Activated naive CD4-positive, alpha-beta T cell treated with anti-CD3 and anti-CD28 coated beads for 36 hours (primary cell): ENCODE measurements around the gene CTBS. TPM values are rescaled to one million over a fixed set of nuclear protein-coding genes. Genes with fewer than 3 reads are reported as not detected.

Experiments
- CTCF ChIA-PET: fragments of 350-600 bp; sonication (Branson Sonifier 250); formaldehyde crosslinking; loops from one replicate; lab custom pipeline; 2021; ENCODE audit warnings: antibody characterized with exemption; lab: Charles Lee
- DNase-seq: peaks from one replicate; pipeline ENCODE4 v3.0.0-alpha.2; 2020
- H3K27ac Mint-ChIP-seq: one replicate; pipeline ENCODE4 v1.8.0; 2021; ENCODE audit warnings: mild to moderate bottlenecking, mixed read lengths
- H3K27me3 Mint-ChIP-seq: one replicate; pipeline ENCODE4 v1.8.0; 2021; ENCODE audit warnings: low read depth, mixed read lengths
- H3K36me3 Mint-ChIP-seq: one replicate; pipeline ENCODE4 v1.8.0; 2021; ENCODE audit warnings: low read depth, mixed read lengths
- H3K4me1 Mint-ChIP-seq: one replicate; pipeline ENCODE4 v1.8.0; 2021; ENCODE audit warnings: low read depth, mixed read lengths
- H3K4me3 Mint-ChIP-seq: one replicate; pipeline ENCODE4 v1.8.0; 2021; ENCODE audit warnings: mild to moderate bottlenecking, moderate library complexity, mixed read lengths
- H3K9me3 Mint-ChIP-seq: one replicate; pipeline ENCODE4 v1.8.0; 2021; ENCODE audit warnings: mixed read lengths
- intact Hi-C: fragments of 100-400 bp; cut with micrococcal nuclease; formaldehyde crosslinking; loops from one replicate; pipeline ENCODE4 v1.15.1; 2023
- total RNA-seq, 2 experiments: library from RNA; stranded (reverse); gene quantifications; one replicate each; pipeline ENCODE4 v1.2.3, GENCODE V29; 2021

CTBS gene
- total RNA-seq, 2 experiments from 2014 or later, result 21.1 to 21.2 TPM

DNA sequence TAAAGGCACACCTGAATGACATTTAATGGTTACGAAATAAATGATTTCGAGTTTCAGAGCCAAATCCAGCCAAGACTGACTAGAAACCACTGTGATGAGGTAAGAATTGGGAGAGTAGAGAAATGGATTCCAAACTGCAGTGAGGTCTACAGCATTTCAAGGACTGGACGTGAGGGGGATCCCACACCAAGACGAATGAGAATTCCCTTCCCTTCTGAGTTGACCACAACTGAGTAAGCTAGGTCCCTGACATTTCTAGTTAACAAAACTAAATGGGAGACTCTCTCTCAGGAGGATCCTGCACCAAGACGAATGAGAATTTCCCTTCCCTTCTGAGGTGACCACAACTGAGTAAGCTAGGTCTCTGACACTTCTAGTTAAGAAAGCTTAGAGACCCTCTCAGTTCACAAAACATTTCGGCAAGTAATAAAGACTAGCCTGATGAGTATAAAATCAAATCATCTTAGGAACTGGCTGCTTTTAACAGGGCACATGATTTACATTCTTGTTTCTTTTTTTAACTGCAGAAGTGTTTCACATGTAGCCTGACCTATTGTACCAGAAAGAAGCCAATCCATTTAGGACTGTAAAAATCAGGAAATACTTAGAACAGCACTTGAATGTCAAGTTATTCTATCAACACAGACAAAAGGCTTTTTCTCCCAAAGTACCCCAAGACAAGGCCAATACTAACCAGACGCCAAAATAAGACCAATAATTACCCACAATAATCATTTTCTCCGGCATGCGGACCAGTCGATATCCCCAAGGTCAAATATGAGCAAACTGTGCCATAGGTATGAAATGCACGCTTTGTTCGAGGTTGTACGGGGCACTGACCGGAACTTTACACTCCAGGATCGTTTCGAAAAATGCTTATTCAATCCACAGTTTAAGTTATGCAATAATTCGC, 69.4 kb downstream of the CTBS start:
- CTCF ChIA-PET, result interaction anchor here (0.7 to 2.2 kb wide), 8 partner anchors 24 to 361 kb away, joined by 3 to 7 read pairs (median 4); partner anchors contain the start of gene PRKACB
- peak; percentile 18 for DNase-seq
- H3K4me1 Mint-ChIP-seq, result peaks cover 32% of the 10 kb centered on the region
- H3K27me3 Mint-ChIP-seq, result no peaks in the 10 kb centered on the region
- peaks cover 25% of the 10 kb centered on the region for H3K36me3 Mint-ChIP-seq
- peak overlapping the region; percentile 98 for H3K27ac Mint-ChIP-seq
- peak overlapping the region; percentile 100 for H3K4me3 Mint-ChIP-seq
- intact Hi-C loops, result loop anchor here (1.0 to 10.0 kb wide), 4 partner anchors 207 to 697 kb away; partner anchors contain the start of genes MCOLN2 and SYDE2
- peaks cover 9% of the 10 kb centered on the region for H3K9me3 Mint-ChIP-seq

DNA sequence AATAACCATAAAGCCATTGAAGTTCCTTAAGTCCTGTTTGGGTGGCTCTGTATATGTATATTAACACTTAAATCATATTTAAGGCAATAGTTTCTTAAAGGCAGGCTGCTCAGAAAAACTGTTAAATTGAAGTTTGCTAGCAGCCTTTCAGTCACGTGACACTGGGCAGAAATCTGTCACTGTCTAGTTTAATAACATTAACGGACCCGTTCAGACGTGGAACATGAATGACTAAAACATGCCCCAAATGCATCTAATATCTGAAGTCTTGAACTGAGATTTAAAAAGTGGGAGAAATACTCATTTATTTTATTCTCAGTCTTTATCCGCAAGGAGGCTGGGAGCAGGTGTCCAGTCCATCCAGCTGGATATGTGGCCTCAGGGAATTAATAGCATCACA, 71.3 kb downstream of the CTBS start:
- H3K27ac Mint-ChIP-seq, result peak overlapping the region; percentile 44

More for the DNA sequence above, 71.3 kb downstream of the CTBS start:
- peaks cover 38% of the 10 kb centered on the region for H3K4me1 Mint-ChIP-seq
- intact Hi-C loops, result loop anchor here (10.0 kb wide), 1 partner anchor 492 kb away; the partner anchor contains the start of gene MCOLN2
- CTCF ChIA-PET, result interaction anchor here (0.9 to 2.2 kb wide), 4 partner anchors 60 to 251 kb away, joined by 3 to 7 read pairs (median 4); no protein-coding TSS in a partner anchor
- H3K4me3 Mint-ChIP-seq, result no peak overlapping the region
- peaks cover 27% of the 10 kb centered on the region for H3K36me3 Mint-ChIP-seq
- no peaks in the 10 kb centered on the region for H3K27me3 Mint-ChIP-seq
- H3K9me3 Mint-ChIP-seq, result no peaks in the 10 kb centered on the region
- no peak for DNase-seq

Other genes with a start within 250 kb of the CTBS start
- not detected for gene DNASE2B, start 176.0 kb downstream of the CTBS start, total RNA-seq
- gene RPF1, start 95.2 kb downstream of the CTBS start, total RNA-seq, result 10 to 100 TPM; 57.2 to 57.6 TPM
- gene SPATA1, start 68.1 kb downstream of the CTBS start, total RNA-seq, result 1 to 10 TPM; 1.8 to 2.7 TPM
- gene GNG5, start 67.9 kb downstream of the CTBS start, total RNA-seq, result 100 to 1,000 TPM; 128 to 132 TPM
- 10 to 100 TPM; 11.9 to 12.6 TPM for gene SSX2IP, start 116.0 kb upstream of the CTBS start, total RNA-seq